NCI-H146 (cell line): ENCODE data around the gene FRRS1L.

Source experiments
- DNase-seq: peaks from one replicate; lab custom pipeline; 2025; lab: John Stamatoyannopoulos, UW

Gene FRRS1L

DNA sequence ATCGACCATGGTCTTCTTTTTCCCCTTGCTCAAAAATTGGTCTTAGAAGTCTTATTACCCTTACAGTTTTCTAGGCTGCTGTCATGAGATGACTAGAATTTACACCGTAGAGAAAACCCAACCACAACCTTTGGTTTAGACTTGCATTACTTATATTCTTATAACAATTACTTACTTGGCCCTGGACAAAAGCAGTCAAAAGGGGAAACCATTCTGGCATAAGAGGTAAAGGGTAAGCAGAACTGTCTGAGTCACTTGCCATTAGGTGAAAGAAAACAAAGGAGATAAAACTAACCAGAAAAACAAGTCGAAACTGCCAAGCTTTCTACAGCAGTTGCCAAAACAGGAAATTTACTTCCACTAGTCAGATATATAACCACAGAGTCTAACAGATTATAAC lies 65.2 kb downstream of the FRRS1L start:
- DNase-seq = no peak

DNA sequence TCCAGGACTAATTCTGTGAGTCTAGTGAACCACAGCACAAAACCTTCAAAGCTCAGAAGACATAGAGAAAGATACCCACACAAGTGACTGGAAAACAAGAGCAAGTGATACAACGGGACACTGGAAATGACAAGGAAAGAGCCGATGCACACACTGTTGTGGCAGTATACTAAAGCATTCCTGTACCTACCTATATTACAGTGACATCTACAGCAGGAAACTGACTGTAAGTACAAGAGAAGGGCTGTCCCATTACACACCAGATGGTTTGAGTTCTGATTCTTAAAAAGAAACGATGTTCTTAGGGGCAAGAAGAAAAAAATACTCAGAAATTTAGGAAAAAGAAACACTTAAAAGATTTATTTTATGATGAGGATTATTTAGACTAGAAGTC lies 65.8 kb downstream of the FRRS1L start:
- no peak for DNase-seq

DNA sequence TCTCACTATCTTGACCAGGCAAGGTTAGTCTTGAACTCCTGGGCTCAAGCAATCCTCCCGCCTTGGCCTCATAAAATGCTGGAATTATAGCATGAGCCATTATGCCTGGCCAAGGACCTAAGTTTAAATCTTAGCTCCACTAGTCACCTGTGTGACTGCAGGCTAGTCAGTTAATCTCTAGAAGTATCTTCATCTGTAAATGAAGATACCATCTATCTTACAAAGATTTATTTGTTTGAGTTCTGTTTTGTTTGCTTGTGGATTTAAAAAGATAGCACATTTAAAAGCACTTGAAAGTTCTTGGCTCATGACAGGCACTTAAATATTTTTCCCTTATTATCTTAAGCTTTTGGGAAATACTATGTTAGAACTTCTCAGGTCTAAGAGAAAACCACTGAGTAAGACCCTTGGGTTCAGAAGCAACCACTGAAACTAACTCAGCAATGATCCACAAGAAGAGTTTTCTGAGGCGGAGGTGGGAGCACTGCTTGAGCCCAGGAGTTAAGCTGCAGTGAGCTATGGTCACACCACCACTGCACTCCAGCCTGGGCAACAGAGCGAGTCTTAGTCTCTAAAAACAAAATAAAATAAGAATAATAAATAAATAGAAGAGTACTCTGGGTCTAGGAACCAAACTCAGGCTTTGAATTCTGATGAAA lies 66.4 kb downstream of the FRRS1L start:
- DNase-seq = no peak

- no peak for DNase-seq
Measured at GRCh38 chr9:109098960-109099308, 68.1 kb downstream of the FRRS1L start.

GRCh38 chr9:109098171-109098959 lies 68.7 kb downstream of the FRRS1L start:
- DNase-seq = peak; percentile 24

- no peak for DNase-seq
Measured at GRCh38 chr9:109097146-109097545, 69.9 kb downstream of the FRRS1L start.

GRCh38 chr9:109095321-109095720 lies 71.7 kb downstream of the FRRS1L start:
- no peak for DNase-seq

DNA sequence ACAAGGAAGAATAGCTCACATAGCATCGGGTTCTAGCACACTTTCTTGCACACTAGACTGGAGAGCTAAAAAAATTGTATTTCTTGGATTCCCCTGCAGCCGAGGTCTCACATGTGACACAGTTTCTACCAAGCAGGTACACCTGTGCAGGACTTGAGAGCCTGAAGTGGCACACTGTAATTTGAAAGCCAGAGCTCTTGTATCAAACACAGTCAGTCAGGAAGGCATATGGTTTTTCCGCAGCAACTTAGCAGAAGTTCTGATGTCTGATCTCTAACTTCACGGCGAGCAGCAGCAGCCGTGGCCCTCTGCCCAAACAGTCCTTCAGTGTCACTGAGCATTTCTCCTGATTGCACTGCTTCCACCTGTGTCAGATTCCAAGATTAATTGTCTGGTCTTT lies 72.8 kb downstream of the FRRS1L start:
- no peak for DNase-seq

DNA sequence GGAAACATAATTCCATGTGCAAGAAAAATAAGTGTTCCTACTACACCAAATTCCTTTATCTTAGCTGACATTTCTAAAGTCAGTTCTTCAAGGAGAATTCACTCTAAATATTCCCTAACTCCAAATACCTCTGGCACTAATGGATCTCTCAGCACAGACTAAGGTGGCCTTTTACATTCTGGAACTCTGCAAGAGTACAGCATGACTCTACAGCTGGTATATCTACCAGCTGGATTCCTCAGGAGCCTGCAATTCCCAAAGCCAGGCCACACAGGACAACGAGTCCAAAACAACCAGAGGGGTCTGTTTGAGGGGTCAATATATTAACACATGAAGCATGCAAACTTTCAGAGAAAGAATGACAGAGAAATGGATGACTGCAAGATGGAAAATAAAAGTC lies 74.5 kb downstream of the FRRS1L start:
- DNase-seq = no peak

GRCh38 chr9:109092051-109092580 lies 74.9 kb downstream of the FRRS1L start:
- DNase-seq = no peak

DNA sequence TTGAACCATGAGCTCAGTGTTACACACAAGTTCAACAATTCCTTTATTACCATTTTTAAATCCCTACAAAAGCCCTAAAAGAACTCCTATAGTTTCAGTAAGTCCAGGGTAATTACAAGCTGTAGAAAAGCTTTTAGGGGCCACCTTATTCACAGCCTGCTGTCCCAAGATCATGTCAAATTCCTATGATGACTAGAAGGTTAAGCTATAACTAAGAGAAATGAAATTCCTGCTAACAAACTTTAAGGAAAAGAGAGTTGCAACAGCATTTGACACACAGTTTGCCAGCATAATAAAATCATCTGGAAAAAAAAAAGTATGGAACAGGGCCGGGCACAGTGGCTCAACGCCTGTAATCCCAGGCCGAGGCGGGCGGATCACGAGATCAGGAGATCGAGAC lies 78.8 kb downstream of the FRRS1L start:
- DNase-seq = no peak

GRCh38 chr9:109087795-109088194 lies 79.3 kb downstream of the FRRS1L start:
- no peak for DNase-seq

- no peak for DNase-seq
Measured at GRCh38 chr9:109086221-109086620, 80.8 kb downstream of the FRRS1L start.

DNA sequence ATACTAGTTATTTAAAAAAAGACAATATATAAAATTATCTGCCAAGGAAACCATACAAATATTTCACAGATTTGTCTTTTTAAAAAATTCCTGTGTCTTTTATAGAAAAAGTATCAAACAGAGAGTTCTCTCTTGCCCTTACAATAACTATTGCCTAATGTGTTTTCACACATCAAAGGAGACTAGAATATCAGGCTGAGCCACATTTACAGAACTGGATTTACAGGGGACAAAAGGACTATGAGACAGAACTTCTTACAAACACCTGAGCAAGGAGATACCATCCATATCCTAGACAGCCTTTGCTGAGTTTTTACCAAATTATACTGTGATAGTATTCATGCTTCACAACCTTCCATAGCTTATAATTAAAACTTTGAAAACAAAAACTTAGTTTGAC lies 81.5 kb downstream of the FRRS1L start:
- no peak for DNase-seq

- DNase-seq = no peak
Measured at GRCh38 chr9:109083813-109084405, 83.1 kb downstream of the FRRS1L start.

DNA sequence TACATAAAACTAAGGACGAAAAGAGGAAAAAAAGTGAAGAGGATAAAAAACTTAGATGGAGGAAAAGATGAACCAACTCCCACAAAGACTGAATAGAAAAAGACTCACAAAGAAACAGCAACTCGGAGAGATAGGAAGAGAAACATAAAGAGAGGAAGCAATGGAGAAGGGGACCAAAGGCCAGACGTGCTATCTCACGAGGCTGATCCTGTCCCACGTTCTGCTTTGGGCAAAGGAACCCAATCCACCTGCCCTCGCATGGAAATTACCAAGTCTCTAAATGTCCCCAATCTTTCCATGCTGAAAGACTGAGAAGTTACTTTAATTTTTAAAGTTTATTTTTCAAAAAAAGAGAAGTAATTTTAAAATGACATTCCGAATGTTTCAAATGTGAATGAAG lies 83.9 kb downstream of the FRRS1L start:
- no peak for DNase-seq

DNA sequence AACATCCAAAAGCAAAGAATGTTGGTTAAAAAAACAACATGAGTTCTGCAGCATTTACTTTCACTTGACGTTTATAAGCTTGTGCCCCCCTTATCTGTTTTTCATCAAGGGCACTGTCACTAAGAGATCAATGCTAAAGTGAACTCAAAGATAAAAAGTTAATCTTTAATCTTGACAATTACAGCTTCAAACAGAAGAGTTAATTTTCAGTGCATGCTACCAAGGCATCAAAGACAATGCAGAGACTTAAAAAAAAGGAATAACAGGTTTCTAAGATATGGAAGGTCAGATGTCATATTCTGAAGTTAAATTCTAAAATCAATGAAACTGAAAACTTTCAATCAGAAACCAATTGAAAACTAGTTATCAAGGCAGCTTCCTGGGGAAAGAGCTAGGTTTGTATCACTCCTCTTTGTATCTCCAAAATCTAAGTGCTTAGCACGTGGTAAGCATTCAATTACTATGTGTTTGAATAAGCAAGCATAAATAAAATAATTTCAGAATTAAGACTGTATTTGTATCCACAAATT lies 84.9 kb downstream of the FRRS1L start:
- no peak for DNase-seq
